HepG2 (cell line): ENCODE measurements around the gene HEXD. TPM values are rescaled to one million over a fixed set of nuclear protein-coding genes. Genes with fewer than 3 reads are reported as not detected.

ENCODE experiments used
- AHDC1 ChIP-seq: sonication (generic); formaldehyde crosslinking; IDR thresholded peaks from 2 replicates; pipeline ENCODE4 v1.5.1; 2020; ENCODE audit warnings: mild to moderate bottlenecking, missing genetic modification reagents, borderline replicate concordance
- ATF3 ChIP-seq: sonication (generic); formaldehyde crosslinking; IDR thresholded peaks from 2 replicates; pipeline ENCODE4 v1.4.0; 2020; ENCODE audit warnings: missing genetic modification reagents
- ETV5 ChIP-seq: IDR thresholded peaks from 2 replicates; pipeline ENCODE4 v1.6.1; 2018; ENCODE audit warnings: missing biosample characterization, missing genetic modification reagents, inconsistent platforms, borderline replicate concordance
- KDM4B ChIP-seq: sonication (generic); formaldehyde crosslinking; IDR thresholded peaks from 2 replicates; pipeline ENCODE4 v1.4.0; 2020; ENCODE audit warnings: missing genetic modification reagents
- LRRFIP1 ChIP-seq: sonication (generic); formaldehyde crosslinking; conservative IDR thresholded peaks from 2 replicates; pipeline ENCODE4 v1.4.0; 2020; ENCODE audit warnings: missing genetic modification reagents
- MXD4 ChIP-seq: IDR thresholded peaks from 2 replicates; pipeline ENCODE4 v1.6.1; 2016; ENCODE audit warnings: mild to moderate bottlenecking, missing biosample characterization, missing genetic modification reagents
- NR0B2 ChIP-seq: sonication (generic); formaldehyde crosslinking; IDR thresholded peaks from 2 replicates; pipeline ENCODE4 v1.4.0; 2020; ENCODE audit warnings: mild to moderate bottlenecking, missing genetic modification reagents
- POGK ChIP-seq: sonication (generic); formaldehyde crosslinking; conservative IDR thresholded peaks from 2 replicates; pipeline ENCODE4 v1.8.0; 2022; ENCODE audit warnings: mild to moderate bottlenecking, moderate library complexity, missing genetic modification reagents
- ZKSCAN1 ChIP-seq: fragments of 150-350 bp; IDR thresholded peaks from 2 replicates; pipeline ENCODE4 v1.6.1; 2014; ENCODE audit warnings: low read length
- ZMAT5 ChIP-seq: sonication (generic); formaldehyde crosslinking; IDR thresholded peaks from 2 replicates; pipeline ENCODE4 v1.5.0; 2020; ENCODE audit warnings: mild to moderate bottlenecking, low read depth, missing genetic modification reagents, borderline replicate concordance
- ZNF30 ChIP-seq: sonication (generic); formaldehyde crosslinking; IDR thresholded peaks from 2 replicates; pipeline ENCODE4 v1.5.0; 2020; ENCODE audit warnings: mild to moderate bottlenecking, missing genetic modification reagents
- ZNF549 ChIP-seq: sonication (generic); formaldehyde crosslinking; IDR thresholded peaks from 2 replicates; pipeline ENCODE4 v1.5.0; 2020; ENCODE audit warnings: missing genetic modification reagents
- ZNF615 ChIP-seq: sonication (generic); formaldehyde crosslinking; IDR thresholded peaks from 2 replicates; pipeline ENCODE4 v1.5.0; 2020; ENCODE audit warnings: mild to moderate bottlenecking, missing genetic modification reagents, borderline replicate concordance
- ZNF746 ChIP-seq: sonication (generic); formaldehyde crosslinking; IDR thresholded peaks from 2 replicates; pipeline ENCODE4 v1.8.0; 2022; ENCODE audit warnings: mild to moderate bottlenecking, missing genetic modification reagents
- ZNF747 ChIP-seq: sonication (generic); formaldehyde crosslinking; IDR thresholded peaks from 2 replicates; pipeline ENCODE4 v1.8.1; 2023; ENCODE audit warnings: missing genetic modification reagents, mild to moderate bottlenecking, borderline replicate concordance
- ZNF749 ChIP-seq: sonication (generic); formaldehyde crosslinking; IDR thresholded peaks from 2 replicates; pipeline ENCODE4 v1.8.0; 2022; ENCODE audit warnings: mild to moderate bottlenecking, missing genetic modification reagents, moderate library complexity, borderline replicate concordance
- ZSCAN20 ChIP-seq: sonication (generic); formaldehyde crosslinking; IDR thresholded peaks from 2 replicates; pipeline ENCODE4 v1.4.0; 2020; ENCODE audit warnings: missing genetic modification reagents, mild to moderate bottlenecking, borderline replicate concordance
- polyA plus RNA-seq, 8 experiments: library from polyadenylated mRNA; depleted of rRNA in 3 of 8; stranded (reverse) in 7 of 8; unstranded in 1 of 8; fragments of >200 nt; fragmentation: Illumina TruSeq in 4 of 8; extraction: Trizol in 4 of 8; gene quantifications; 2 replicates each; pipeline versions ENCODE4 v1.2.1 to v1.2.3, GENCODE V29; 2011 to 2016; ENCODE audit warnings: low read depth in 4 of 8, missing spikeins in 1 of 8, mixed read lengths in 1 of 8; ENCODE audit not compliant: insufficient read depth in 1 of 8
- total RNA-seq, 5 experiments: library from RNA; depleted of rRNA; stranded (reverse); fragments of >200 nt; fragmentation: Illumina TruSeq; extraction: Trizol; gene quantifications; 2 replicates each; pipeline ENCODE4 v1.2.3, GENCODE V29; 2016; ENCODE audit warnings: low read depth in 1 of 5

HEXD gene
- total and polyA plus RNA-seq, 2 of the 13 experiments (the other 11 are each of a cell fraction or from before 2014, with no cell fraction given): 22.3 to 41.8 TPM

- TF ChIP-seq ZNF615 (CRISPR knock-in tag) (no peak), NR0B2 (CRISPR knock-in tag) (peak; percentile 93; the same call in 1 of the 2 replicates), ZSCAN20 (CRISPR knock-in tag) (no peak; the same call in 1 of the 2 replicates), ZNF749 (CRISPR knock-in tag) (no peak), KDM4B (CRISPR knock-in tag) (no peak), POGK (CRISPR knock-in tag) (peak; percentile 83), LRRFIP1 (CRISPR knock-in tag) (no peak), ZNF747 (CRISPR knock-in tag) (peak; percentile 66; the same call in 1 of the 2 replicates), ZNF746 (no peak), AHDC1 (CRISPR knock-in tag) (no peak), ZKSCAN1 (no peak), ETV5 (CRISPR knock-in tag) (peak; percentile 93), ATF3 (CRISPR knock-in tag) (peak; percentile 62), ZNF30 (CRISPR knock-in tag) (no peak), ZMAT5 (CRISPR knock-in tag) (no peak), ZNF549 (CRISPR knock-in tag) (no peak), MXD4 (peak; percentile 67)
Observed at GRCh38 chr17:82450357-82451106, 32.4 kb downstream of the HEXD start, which contains the start of gene CYBC1 (continued).
